Middle frontal gyrus (tissue), 1 donor: Measurements from ENCODE around the gene PCSK6.

Experiments
- DNase-seq: peaks from one replicate; pipeline ENCODE4 v3.0.0-alpha.2; 2015; ENCODE audit warnings: low spot score; ENCODE audit errors: extremely low spot score

The PCSK6 gene

GRCh38 chr15:101489599-101490407 lies at the start of gene PCSK6:
TSS of gene PCSK6 (minus strand) at chr15:101489707. CDS start at chr15:101489670, 37 bp downstream.
- DNase-seq, result no peak

DNA sequence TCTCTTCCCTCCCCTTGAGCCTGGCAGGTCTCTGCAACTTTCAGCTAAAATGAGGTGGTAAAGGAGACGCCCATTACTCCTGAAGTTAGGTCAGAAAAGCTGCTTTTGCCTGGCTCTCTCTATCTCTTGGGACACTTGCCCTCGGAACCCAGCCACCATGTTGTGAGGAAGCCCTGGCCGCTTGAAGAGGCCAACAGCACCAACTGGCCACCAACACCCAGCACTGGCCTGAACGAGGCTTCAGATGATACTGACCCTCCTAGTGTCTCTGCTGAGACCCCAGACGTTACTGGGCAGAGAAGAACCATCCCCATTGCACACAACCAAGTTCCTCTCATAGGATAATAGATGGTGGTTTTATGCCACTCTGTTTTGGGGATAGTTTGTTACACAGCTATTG lies 49.5 kb upstream of the PCSK6 start:
- no peak for DNase-seq

GRCh38 chr15:101538177-101538576 lies 48.7 kb upstream of the PCSK6 start:
- no peak for DNase-seq

DNA sequence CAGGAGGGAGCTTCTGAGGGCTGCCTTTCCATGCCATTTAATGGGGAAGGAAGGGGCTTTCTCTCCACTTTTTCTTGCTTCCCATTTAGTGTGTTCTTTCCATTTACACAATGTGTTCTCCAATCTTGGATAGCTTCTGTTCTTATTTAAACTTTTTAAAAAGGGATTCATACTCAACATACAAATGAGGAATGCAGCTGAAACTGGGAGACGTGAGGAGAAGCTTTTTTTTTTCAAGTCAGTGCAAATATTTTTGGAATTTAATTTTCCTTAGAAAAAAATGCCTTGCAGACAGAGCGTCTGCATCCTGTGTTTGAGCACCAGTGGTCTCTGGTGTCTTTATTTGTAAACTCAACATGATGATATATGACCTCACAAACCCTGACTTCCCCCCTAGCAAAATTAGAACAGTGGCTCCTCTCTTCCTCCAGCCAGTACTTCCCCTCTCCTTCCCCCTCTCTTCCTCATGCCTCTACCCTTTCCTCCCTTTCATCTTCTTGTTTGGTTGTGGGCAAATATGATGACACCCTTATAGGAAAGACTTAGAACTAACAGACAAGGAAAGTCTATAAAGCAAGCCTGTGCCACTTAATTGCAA lies 48.1 kb upstream of the PCSK6 start:
- no peak for DNase-seq

DNA sequence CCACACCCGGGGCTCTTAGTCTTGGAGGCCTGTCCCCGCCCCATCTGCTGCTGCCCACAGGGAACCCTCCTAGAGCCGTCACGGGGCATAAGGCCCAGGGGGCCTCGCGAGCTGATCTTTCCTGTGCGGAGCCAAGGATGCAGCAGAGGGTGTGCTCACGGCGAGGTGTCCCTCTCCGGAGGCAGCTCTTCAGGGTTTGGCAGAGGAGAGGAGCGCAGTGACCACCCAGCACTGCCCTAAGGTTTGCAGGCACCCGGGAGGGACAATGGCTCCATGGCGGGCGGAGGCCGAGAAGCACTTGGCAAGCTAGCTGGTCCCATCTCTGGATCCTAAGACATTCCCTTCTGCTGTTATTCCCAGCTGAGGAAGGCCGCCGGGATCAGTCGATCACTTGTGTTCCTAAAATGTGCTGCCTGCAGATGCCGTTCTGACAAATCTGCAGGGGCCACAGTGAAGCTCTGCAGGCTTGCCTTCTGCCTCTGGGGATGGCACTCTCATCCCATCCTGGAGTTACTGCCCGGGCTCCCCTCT lies 47.4 kb upstream of the PCSK6 start:
- DNase-seq, result no peak

- DNase-seq, result no peak
These were observed 46.8 kb upstream of the PCSK6 start for GRCh38 chr15:101536166-101536874.

GRCh38 chr15:101535170-101535902 lies 45.8 kb upstream of the PCSK6 start:
- no peak for DNase-seq

DNA sequence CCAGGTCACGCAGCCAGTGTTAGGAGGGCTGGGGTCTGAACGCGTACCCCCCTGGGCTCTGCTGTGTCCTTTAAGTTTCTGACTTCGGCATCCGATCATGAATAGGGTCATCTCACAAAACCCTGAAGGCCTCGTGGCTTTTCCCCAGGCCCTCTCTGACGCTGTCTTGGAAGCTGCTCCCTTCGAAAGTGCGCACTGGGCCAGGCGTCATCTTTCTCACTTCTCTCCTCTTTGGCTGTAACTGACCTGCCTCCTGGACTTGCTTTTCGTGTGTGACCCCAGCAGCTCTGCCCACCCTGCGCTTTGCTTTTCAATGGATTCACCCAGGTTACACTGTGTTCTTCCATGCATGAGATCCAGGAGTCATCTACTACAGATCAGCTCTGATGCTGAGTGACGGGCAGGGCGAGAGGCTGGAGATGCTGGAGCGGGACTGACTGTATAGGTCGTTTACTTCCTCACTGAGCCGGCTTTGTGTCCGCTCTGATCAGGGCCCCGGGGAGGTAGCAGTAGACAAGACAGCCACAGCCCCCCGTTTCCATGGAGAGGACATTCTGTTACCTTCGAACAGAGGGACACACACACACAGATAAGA lies 45.0 kb upstream of the PCSK6 start:
- DNase-seq, result no peak

DNA sequence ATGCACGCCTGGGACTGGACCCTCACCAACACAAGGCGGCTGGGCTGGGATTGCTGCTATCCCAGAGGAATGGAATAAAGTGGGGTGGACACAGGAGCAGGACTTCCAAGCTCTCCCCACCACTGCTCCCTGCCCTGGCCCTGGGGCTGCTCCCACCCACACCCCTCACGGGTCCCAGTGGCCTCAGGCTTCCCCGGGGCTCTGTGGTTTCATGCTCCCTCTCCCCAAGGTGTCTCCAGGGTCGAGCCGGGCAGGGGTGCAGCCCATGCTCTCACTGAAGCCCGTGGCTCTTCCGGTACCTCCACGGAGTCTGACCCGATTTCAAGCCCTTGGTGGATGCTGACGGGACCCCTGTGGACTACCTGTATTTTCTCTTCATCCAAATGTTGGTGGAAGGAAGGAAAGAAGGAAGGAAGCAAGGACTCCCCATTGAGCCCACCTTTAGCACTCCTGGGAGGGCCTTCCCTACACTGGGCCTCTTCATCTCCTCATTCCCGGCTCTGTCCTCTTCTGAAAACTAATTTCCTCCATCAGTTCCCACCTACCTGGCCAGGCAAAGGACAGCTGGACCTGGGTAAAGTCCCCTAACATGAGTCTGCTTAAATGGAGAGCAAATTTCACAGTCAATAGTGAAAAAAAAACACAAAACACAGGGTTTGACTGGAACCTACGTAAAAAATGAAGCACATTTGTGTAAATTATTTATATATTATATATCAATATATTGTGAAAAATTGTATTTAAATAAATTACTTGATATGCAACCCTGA lies 44.0 kb upstream of the PCSK6 start:
- DNase-seq, result no peak

DNA sequence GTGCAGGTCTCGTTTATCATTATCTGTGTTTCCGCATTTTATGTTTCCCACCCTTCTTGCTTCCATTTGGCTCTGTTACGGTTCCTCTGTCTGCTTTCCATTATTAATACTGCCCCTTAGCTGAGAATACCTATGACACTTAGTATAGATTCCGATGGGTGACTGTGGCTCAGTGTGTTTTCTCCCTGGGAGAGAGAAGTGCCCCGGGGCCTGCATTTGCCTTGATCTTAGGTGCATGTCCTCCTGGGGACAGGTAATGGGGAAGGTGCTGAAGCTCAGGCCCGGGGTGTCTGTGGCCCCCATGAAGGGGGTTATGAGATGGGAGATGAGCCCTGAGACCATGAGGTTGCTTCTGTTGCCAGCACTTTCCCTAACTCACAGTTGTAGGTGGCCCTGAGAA lies 43.4 kb upstream of the PCSK6 start:
- no peak for DNase-seq

GRCh38 chr15:101531170-101531569 lies 41.7 kb upstream of the PCSK6 start:
- DNase-seq, result no peak

- DNase-seq, result no peak
These were observed 40.9 kb upstream of the PCSK6 start for GRCh38 chr15:101530224-101530958.

DNA sequence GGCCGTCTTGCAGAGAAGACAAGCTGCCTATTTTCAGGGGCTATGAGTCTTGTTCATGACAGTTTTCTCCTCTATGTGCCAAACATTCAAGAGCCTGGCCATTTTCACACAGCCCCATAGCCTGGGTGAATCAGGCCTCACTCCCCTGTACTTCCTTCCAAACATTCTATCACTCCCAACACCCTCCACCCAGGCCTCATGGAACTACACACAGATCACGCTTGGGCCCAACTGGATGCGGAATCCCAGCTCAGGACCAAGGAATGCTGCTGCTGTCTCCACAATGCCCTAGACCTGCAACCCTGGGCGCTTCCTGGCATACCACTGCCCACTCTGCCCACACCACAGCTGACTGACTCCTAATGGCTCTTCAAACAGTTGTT lies 39.4 kb upstream of the PCSK6 start:
- no peak for DNase-seq

GRCh38 chr15:101528108-101528916 lies 38.8 kb upstream of the PCSK6 start:
- DNase-seq, result no peak

DNA sequence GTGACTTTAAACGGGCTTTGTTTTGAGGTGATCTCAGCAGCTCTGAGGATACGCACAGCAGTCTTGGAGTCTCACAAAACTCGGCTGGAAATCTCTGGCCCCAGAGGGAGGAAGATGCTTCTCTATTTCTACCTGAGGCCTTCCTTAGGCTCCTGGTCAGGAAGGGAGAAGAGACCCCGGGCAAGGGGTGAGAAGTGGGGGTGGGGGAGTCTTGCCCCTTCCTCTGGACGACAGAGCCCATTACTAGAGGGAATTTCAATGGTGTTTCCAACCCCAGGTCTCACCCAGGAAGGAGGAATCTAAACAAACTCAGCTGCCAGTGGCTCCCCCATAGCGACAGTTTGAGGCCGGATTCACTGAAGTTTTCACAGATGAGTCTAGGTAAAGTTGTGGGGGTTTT lies 37.4 kb upstream of the PCSK6 start:
- DNase-seq, result no peak

GRCh38 chr15:101526442-101526841 lies 36.9 kb upstream of the PCSK6 start:
- DNase-seq, result no peak

DNA sequence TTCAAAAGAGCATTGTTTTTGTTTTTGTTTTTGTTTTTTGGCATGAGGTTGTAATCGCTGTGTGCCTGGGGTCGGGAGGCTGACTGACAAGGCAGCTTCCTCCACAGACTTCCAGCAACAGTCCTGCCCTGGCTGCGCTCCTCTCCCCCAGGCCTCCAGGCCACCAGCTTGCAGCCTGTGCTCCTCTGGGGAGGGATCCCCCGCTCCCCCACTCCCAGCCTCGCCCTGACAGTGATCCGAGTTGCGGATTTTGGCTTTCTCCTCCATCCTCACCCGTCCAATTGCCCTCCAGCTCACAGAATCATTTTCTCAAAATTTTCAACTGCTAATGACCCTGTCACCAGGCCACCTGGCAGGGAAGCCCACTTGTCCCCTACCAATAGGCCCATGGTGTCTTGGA lies 36.5 kb upstream of the PCSK6 start:
- DNase-seq, result no peak

- DNase-seq, result no peak
These were observed 35.7 kb upstream of the PCSK6 start for GRCh38 chr15:101525087-101525669.
